ENCODE data around the gene ZKSCAN4. TPM values are rescaled to one million over a fixed set of nuclear protein-coding genes. Genes with fewer than 3 reads are reported as not detected.

ZKSCAN4 gene
- total and polyA plus RNA-seq, 2 donors (not counting 1 experiment from before 2014, with no cell fraction given) = 3.0 to 12.1 TPM

- Mint-ChIP-seq H3K4me1 (peaks cover 9% of the 10 kb centered on the region), H3K9me3 (ENCODE audit: insufficient read depth) (no peaks in the 10 kb centered on the region), H3K27ac (no peak overlapping the region), H3K4me3 (peak overlapping the region; percentile 93), H3K27me3 (peaks cover 19% of the 10 kb centered on the region)
- POLR2A ChIA-PET = interaction anchor here (0.6 kb wide), 1 partner anchor 10 kb away, joined by 4 read pairs; no protein-coding TSS in a partner anchor
- H3K9ac ChIP-seq (ENCODE audit: low read length) = peak overlapping the region; percentile 61
- H3K36me3 ChIP-seq (replicated peaks in 1 of 2; ENCODE audit: control extremely low read depth in 1 of 2, control insufficient read depth in 1 of 2, extremely low read depth in 1 of 2, insufficient read depth in 2 of 2, low read length in 1 of 2) = peaks cover 9 to 17% of the 10 kb centered on the region in 2 experiments
- peaks cover 7 to 9% of the 10 kb centered on the region in 2 donors for H3K4me1 ChIP-seq (ENCODE audit: control insufficient read depth in 2 of 2, insufficient read depth in 2 of 2, low read length in 2 of 2)
- no peaks in the 10 kb centered on the region for H4K20me1 ChIP-seq (ENCODE audit: control insufficient read depth, insufficient read depth, low read length, poor library complexity, severe bottlenecking)
- peaks cover 0 to 16% (median 11%) of the 10 kb centered on the region in 4 experiments for H3K27me3 ChIP-seq (replicated peaks in 1 of 4; ENCODE audit: control extremely low read depth in 1 of 4, control insufficient read depth in 3 of 4, insufficient read depth in 4 of 4, low read length in 3 of 4)
- DNase-seq (no peak), ATAC-seq (ENCODE audit: low read depth) (no peak)
- H3K27ac ChIP-seq (ENCODE audit: low read length in 2 of 2) = no peak overlapping the region
- WGBS (ENCODE audit: insufficient coverage) = no CpG with 5 or more reads among the region's 3 CpGs
- intact Hi-C loops (cut with micrococcal nuclease) = loop anchor here (1.0 to 5.0 kb wide), 3 partner anchors 28 to 57 kb away; partner anchors contain the start of genes ZKSCAN4 and ZSCAN31
- CTCF ChIA-PET = interaction anchor here (2.2 to 3.4 kb wide), 2 partner anchors 14 to 75 kb away, joined by 9 to 14 read pairs; partner anchors contain the start of gene ZSCAN26
- TF ChIP-seq EZH2 (IDR thresholded peaks at IDR 0.05; ENCODE audit: borderline replicate concordance, insufficient read depth, low read depth, low read length, poor library complexity, severe bottlenecking) = no peak
- TF ChIP-seq, protein P1, sequence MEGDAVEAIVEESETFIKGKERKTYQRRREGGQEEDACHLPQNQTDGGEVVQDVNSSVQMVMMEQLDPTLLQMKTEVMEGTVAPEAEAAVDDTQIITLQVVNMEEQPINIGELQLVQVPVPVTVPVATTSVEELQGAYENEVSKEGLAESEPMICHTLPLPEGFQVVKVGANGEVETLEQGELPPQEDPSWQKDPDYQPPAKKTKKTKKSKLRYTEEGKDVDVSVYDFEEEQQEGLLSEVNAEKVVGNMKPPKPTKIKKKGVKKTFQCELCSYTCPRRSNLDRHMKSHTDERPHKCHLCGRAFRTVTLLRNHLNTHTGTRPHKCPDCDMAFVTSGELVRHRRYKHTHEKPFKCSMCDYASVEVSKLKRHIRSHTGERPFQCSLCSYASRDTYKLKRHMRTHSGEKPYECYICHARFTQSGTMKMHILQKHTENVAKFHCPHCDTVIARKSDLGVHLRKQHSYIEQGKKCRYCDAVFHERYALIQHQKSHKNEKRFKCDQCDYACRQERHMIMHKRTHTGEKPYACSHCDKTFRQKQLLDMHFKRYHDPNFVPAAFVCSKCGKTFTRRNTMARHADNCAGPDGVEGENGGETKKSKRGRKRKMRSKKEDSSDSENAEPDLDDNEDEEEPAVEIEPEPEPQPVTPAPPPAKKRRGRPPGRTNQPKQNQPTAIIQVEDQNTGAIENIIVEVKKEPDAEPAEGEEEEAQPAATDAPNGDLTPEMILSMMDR (IDR thresholded peaks at IDR 0.05) = no peak
- no peaks in the 10 kb centered on the region for H3K9me3 ChIP-seq (ENCODE audit: control extremely low read depth in 1 of 3, control insufficient read depth in 2 of 3, insufficient read depth in 1 of 3, low read length in 2 of 3)
- H3K4me2 ChIP-seq (replicated peaks; ENCODE audit: low read depth, low read length, poor library complexity, severe bottlenecking) = peak overlapping the region; percentile 83
- H3K79me2 ChIP-seq (ENCODE audit: control insufficient read depth, insufficient read depth, low read length) = no peaks in the 10 kb centered on the region
- H3K4me3 ChIP-seq (ENCODE audit: control extremely low read depth in 1 of 5, extremely low read depth in 1 of 5, insufficient read depth in 1 of 5, low read depth in 2 of 5, low read length in 4 of 5) = peak overlapping the region in 2 of 5 experiments; percentile 56 to 61
- peak overlapping the region; percentile 76 for H2AFZ ChIP-seq (ENCODE audit: insufficient read depth, low read depth, low read length, poor library complexity, severe bottlenecking)
Measured at GRCh38 chr6:28280595-28281287, 28.7 kb upstream of the ZKSCAN4 start.

- peaks cover 9% of the 10 kb centered on the region for H3K27me3 Mint-ChIP-seq
- no CpG with 5 or more reads among the region's 3 CpGs for WGBS (ENCODE audit: insufficient coverage)
- Histone ChIP-seq H3K4me2 (replicated peaks; ENCODE audit: low read depth, low read length, poor library complexity, severe bottlenecking) (no peak overlapping the region), H3K36me3 (replicated peaks in 1 of 2; ENCODE audit: control extremely low read depth in 1 of 2, control insufficient read depth in 1 of 2, extremely low read depth in 1 of 2, insufficient read depth in 2 of 2, low read length in 1 of 2) (peaks cover 15 to 45% of the 10 kb centered on the region in 2 experiments), H2AFZ (ENCODE audit: insufficient read depth, low read depth, low read length, poor library complexity, severe bottlenecking) (no peak overlapping the region), H3K27ac (ENCODE audit: low read length in 2 of 2) (no peak overlapping the region), H4K20me1 (ENCODE audit: control insufficient read depth, insufficient read depth, low read length, poor library complexity, severe bottlenecking) (no peaks in the 10 kb centered on the region), H3K9me3 (ENCODE audit: control extremely low read depth in 1 of 3, control insufficient read depth in 2 of 3, insufficient read depth in 1 of 3, low read length in 2 of 3) (no peaks in the 10 kb centered on the region), H3K4me3 (ENCODE audit: control extremely low read depth in 1 of 5, extremely low read depth in 1 of 5, insufficient read depth in 1 of 5, low read depth in 2 of 5, low read length in 4 of 5) (no peak overlapping the region), H3K27me3 (replicated peaks in 1 of 4; ENCODE audit: control extremely low read depth in 1 of 4, control insufficient read depth in 3 of 4, insufficient read depth in 4 of 4, low read length in 3 of 4) (peaks cover 0 to 13% (median 8%) of the 10 kb centered on the region in 4 experiments), H3K4me1 (ENCODE audit: control insufficient read depth in 2 of 2, insufficient read depth in 2 of 2, low read length in 2 of 2) (peaks cover 7 to 9% of the 10 kb centered on the region in 2 donors), H3K9ac (ENCODE audit: low read length) (no peak overlapping the region), H3K79me2 (ENCODE audit: control insufficient read depth, insufficient read depth, low read length) (no peaks in the 10 kb centered on the region)
- CTCF ChIA-PET = no interaction called here
- intact Hi-C loops (cut with micrococcal nuclease) = no loop called here
- ATAC-seq (ENCODE audit: low read depth) = no peak
- no peak for TF ChIP-seq EZH2 (IDR thresholded peaks at IDR 0.05; ENCODE audit: borderline replicate concordance, insufficient read depth, low read depth, low read length, poor library complexity, severe bottlenecking)
- TF ChIP-seq, protein P1 (IDR thresholded peaks at IDR 0.05) = no peak
- POLR2A ChIA-PET = no interaction called here
- H3K4me3 Mint-ChIP-seq = no peak overlapping the region
- no peak overlapping the region for H3K27ac Mint-ChIP-seq
- peaks cover 9% of the 10 kb centered on the region for H3K4me1 Mint-ChIP-seq
- no peak for DNase-seq
- no peaks in the 10 kb centered on the region for H3K9me3 Mint-ChIP-seq (ENCODE audit: insufficient read depth)
Measured at GRCh38 chr6:28277746-28278145, 25.7 kb upstream of the ZKSCAN4 start.
